ENCODE measurements around the gene BAG2. TPM values are rescaled to one million over a fixed set of nuclear protein-coding genes. Genes with fewer than 3 reads are reported as not detected.

BAG2 gene
- total and polyA plus RNA-seq, 10 of the 15 experiments (the other 5 are each of a cell fraction or from before 2014, with no cell fraction given) = 7.7 to 17.6 (median 9.6) TPM

- FAIRE-seq = no peak
- Histone ChIP-seq H3K4me1 (ENCODE audit: control insufficient read depth, insufficient read depth, low read length) (no peaks in the 10 kb centered on the region), H4K20me1 (ENCODE audit: control insufficient read depth, insufficient read depth) (no peaks in the 10 kb centered on the region), H3K9me3 (replicated peaks; ENCODE audit: control insufficient read depth, insufficient read depth, low read length) (no peaks in the 10 kb centered on the region; the same call in 2 of the 3 replicates), H3K27ac (ENCODE audit: control insufficient read depth, insufficient read depth) (no peak overlapping the region), H3K9ac (ENCODE audit: control insufficient read depth, insufficient read depth, low read length) (no peak overlapping the region), H3K79me2 (ENCODE audit: control insufficient read depth, insufficient read depth, low read length) (no peaks in the 10 kb centered on the region), H3K36me3 (ENCODE audit: control insufficient read depth in 2 of 2, insufficient read depth in 2 of 2, low read length in 1 of 2) (peaks cover 0 to 12% of the 10 kb centered on the region in 2 experiments; a peak in 2 of 4 replicates), H3K4me2 (ENCODE audit: control insufficient read depth, insufficient read depth) (no peak overlapping the region), H3K27me3 (replicated peaks in 1 of 2; ENCODE audit: control insufficient read depth in 2 of 2, insufficient read depth in 2 of 2, low read length in 1 of 2) (no peaks in the 10 kb centered on the region), H3K4me3 (no peak overlapping the region), H2AFZ (ENCODE audit: control insufficient read depth, low read depth, low read length) (no peak overlapping the region)
- ChIA-PET POLR2A (no interaction called here), CTCF (interaction anchor here (1.1 to 1.7 kb wide), 2 partner anchors 8 to 237 kb away, joined by 3 to 6 read pairs; no protein-coding TSS in a partner anchor), RAD21 (ENCODE audit: unreplicated experiment) (no interaction called here), SMC1A (ENCODE audit: uncharacterized antibody, unreplicated experiment) (interaction anchor here (2.0 kb wide), 1 partner anchor 12 kb away, joined by 6 read pairs; no protein-coding TSS in a partner anchor)
- in situ Hi-C loops (cut with MboI) (no loop called here), intact Hi-C loops (cut with micrococcal nuclease; ENCODE audit: unreplicated experiment) (no loop called here)
- ATAC-seq = no peak
- no peak for DNase-seq (ENCODE audit: low read depth, low spot score)
- WGBS (ENCODE audit: insufficient coverage, insufficient replicate concordance, low lambda C conversion rate, missing lambda C conversion rate) = over 99% methylated on average over 4 of the region's 4 CpGs
- BruUV-seq (replicated peaks) = no TSS peak
- TF ChIP-seq ESRRA (IDR thresholded peaks at IDR 0.05; ENCODE audit: low read length) (no peak), TBL1XR1 (IDR thresholded peaks at IDR 0.05; ENCODE audit: low read depth, low read length) (no peak), RCOR1 (conservative IDR thresholded peaks at IDR 0.05; ENCODE audit: low read depth, low read length) (no peak), ZNF384 (IDR thresholded peaks at IDR 0.05; ENCODE audit: borderline replicate concordance, low read depth, low read length) (no peak), EP300 (IDR thresholded peaks at IDR 0.05; ENCODE audit: borderline replicate concordance in 1 of 2, control insufficient read depth in 1 of 2, low read depth in 2 of 2, low read length in 2 of 2) (no peak), ZNF622 (IDR thresholded peaks at IDR 0.05) (no peak), CUX1 (IDR thresholded peaks at IDR 0.05; ENCODE audit: insufficient replicate concordance, low read depth, low read length) (no peak), BMI1 (IDR thresholded peaks at IDR 0.05; ENCODE audit: borderline replicate concordance) (no peak), CHD1 (IDR thresholded peaks at IDR 0.05; ENCODE audit: low read depth, low read length) (no peak)
Observed at GRCh38 chr6:57141451-57142177, 30.5 kb upstream of the BAG2 start.

Data from GM12878 (cell line).